GM21619 (cell line): ENCODE data around the gene GLUL.
A peak's percentile ranks its signal among the peaks of the same experiment; 100 is the strongest.
"Not testable (repeated sequence)": the region's sequence is repeated elsewhere in the genome, so short reads cannot be mapped to it uniquely, and the experiment has no call there.

Experiments
- ATAC-seq: cut with Tn5 transposase; IDR thresholded peaks from one replicate; pipeline ENCODE4 v1.9.1; 2021; ENCODE audit not compliant: unreplicated experiment

Gene GLUL

DNA sequence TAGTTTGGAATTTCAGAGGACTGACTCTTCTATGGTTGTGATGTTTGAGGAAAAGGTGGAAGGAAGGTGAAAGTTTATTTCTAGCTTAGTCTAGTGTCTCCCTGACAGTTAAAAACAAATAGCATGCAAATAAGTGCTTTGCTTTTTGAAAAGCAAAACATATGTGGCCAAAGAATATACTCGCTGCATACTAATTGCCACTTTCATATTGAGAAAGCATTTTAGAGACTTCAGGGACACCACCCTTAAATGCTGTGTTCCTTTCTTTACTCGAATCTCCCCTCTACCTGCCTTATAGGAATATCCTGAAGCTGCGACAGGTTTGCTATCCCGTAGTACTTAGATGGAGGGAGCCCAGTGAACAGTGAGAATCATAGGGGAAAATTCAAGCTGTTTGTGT, 23.2 kb downstream of the GLUL start:
- peak; percentile 58 for ATAC-seq

DNA sequence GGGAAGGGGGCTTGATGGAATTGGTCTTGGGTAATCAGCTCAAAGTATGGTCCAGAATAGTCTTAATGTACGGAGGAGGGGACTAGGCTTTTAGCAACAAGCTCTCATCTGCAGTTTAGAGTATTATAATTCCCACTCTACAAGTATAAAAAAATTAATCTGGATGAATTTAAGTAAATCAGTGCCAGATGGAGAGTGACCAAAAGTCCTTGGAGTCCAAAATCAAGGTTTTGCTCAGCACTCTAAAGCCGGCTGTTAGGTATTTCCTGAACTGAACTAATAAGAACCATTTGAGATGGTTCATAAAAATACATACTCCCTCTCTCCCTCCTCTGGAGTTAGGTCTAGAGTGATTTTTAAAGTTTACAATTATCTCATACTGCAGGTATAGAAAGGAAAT, 23.7 kb downstream of the GLUL start:
- no peak for ATAC-seq

DNA sequence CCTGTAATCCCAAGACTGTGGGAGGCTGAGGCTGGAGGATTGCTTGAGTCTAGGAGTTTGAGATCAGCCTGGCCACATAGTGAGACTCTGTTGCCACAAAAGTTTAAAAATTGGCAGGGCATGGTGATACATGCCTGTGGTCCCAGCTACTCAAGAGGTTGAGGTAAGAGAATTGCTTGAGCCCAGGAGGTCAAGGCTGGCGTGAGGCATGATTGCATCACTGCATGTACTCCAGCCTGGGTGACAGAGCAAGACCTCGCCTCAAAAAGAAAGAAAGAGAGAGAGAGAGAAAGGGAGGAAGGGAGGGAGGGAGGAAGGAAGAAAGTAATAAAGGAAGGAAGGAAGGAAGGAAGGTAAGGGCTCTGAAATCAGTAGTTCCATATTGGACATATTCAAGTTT, 25.0 kb downstream of the GLUL start:
- ATAC-seq = no peak

DNA sequence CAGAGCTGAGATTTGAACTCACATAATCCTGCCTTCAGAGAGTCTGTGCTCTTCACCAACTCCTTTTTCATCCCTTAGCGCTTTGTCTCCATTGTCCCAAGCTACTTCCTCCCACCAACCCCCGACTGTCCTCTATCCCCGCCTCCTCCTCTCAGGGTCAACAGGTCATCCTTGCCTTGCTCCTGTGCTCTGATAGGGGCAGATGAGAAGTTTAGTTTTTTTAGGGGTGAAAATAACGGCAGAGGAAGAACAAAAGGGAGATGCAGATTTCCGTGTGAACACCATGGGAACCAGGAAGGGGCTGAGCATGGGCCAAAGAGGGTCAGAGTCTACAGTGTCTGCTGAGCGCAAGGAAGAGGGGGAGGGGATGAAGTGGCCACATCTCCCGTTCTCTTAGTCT, 31.9 kb downstream of the GLUL start:
- no peak for ATAC-seq

DNA sequence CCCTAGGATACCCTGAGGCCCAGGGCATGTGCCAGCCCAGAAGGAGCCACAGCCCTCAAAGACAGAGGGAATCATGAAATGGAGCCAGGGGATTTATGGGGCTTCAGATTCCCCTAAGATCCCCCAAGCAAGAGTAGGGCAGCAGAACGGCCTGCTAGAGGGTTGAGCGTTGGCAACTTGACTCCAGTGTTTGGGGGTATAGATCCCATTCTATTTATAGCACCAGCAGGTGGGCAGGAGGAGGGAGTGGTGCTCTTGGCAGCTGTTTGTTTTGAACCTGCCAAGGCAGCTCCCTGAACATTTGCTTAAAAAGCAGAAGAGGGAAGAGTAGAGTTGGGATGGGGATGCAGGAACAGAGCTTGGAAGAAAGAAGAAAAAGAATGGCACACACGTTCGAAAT, 33.7 kb downstream of the GLUL start:
- no peak for ATAC-seq

DNA sequence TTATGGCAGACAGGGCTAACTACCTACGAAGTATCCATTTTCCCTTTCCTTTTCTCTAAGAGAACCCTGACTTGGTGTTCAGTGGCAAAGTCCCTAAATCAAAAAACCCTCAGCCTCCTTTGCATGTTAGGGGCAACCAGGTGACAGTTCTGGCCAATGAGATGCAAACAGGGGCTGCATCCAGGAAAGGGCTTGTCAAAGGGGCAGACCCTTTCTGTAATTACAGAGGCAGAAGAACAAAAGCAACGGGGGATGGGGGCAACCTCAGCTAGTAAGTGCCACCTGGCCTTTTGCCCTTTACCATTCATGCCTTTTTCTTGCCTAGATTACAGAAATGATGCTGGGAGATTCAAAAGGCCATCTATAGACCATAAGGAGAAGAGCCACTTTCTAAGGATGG, 34.4 kb downstream of the GLUL start:
- no peak for ATAC-seq

DNA sequence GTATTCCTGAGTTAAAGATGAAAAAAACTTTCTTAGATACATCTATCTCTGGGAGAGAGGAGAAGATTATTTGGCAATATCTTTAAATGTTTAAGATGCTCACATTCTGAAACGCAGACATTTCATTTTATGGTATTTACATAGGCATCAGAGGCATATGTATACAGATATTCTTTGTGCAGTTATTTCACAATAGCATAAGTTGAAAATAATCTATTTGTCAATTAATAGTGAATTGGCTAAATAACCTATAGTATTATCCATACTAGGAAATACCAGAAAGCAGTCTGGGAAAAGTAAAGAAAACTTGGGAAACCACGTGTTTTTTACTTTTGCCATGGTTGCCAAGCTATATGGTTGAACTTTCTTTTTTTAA, 35.9 kb downstream of the GLUL start:
- ATAC-seq = no peak

DNA sequence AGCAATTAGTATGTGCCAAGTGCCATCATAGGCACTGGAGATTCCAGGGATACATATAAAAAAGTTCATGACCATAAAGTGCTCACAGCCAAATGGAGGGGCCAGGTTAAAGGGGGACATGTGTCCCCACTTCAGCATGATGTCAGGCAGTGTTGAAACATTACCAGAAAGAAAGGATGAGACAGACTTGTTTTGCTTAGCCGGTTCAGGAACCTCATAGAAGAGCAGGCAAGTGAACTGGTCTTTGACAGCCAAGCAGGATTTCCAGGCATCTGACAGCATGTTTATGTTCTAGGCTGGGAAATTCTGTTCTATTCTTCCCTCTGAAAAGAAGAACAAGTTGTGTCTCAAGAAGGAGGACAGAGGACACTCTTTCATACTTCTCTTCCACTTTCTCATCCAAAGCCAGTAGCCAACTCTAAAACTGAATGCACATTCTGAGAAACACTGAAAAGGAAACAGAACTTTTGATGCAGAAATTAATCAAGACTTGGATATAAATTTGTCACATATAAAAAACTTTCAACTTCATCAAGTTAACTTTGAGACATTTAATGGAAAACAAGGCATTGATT, 39.7 kb downstream of the GLUL start:
- ATAC-seq = no peak

DNA sequence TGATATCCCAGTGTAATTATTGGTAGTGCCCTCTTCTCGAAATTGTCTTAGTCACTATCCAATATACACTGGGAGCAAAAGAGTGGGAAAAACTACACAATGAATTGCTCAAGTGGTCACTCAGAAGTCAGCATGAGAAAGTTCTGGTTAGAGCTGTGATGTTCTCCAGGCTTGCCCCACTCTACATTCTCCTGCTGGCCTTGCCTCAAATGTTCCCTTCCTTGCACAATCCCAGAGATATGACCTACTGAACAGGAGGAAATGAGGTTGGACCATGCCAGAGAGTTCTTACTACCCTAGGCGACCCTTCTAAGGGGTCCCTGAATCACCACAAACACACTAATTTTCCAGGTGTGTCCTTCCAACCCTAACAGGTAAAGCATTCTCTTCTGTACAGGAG, 40.8 kb downstream of the GLUL start:
- no peak for ATAC-seq

DNA sequence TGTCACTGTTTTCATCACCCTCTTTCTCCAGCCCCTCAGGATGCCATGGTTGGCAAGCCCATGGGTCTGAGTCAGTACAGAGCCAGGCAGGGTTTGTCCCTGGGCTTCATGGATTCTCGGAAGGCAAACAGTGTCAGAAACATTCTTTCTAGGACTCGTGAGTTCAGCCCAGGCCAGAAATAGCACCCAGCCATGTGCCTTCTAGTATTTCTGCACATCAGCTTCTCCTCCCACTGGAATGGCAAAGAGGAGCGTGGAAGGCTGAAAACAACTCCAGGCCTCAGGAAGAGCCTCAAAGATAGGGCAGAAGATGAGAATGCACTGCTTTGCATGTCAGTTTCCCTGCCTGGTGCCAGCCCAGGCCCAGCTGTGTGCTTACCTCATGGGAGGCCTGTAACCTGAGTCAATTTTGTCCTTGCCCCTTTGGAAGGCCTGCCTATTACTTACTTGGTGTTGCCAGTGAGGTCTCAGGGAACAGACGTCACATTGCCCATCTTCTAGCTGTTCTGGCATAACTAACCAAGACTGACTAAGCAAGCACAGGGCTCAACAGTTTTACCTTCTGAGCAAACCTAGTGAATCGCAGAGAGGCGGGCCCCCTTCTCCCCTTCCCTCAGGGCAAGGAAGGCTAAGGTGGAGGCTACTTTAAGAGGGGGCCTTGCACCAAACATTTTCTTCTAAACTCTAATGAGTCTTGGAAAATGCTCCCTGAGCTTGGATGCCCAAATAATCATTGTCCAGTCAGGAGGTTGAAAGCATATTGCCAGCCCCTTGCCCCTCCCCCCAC, 42.4 kb downstream of the GLUL start:
- no peak for ATAC-seq

DNA sequence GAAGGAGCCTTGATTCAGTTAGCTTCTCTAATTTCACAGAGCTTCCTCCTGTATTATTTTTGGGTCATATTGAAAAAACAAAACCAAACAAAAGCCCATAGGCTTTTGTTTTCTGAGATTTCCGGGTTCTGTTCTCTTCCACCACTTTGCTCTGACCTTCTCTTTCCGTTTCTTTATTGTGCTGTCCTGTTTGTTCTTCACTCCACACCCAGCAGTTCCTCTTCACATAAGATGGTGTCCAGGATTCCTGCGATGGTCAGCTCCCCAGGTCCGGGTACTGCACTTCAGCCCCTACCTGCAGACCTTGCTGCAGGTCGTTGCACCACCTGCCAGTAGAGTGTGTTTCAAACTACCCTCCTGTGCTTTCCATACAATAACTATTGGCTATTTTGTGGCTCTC, 44.6 kb downstream of the GLUL start:
- no peak for ATAC-seq

DNA sequence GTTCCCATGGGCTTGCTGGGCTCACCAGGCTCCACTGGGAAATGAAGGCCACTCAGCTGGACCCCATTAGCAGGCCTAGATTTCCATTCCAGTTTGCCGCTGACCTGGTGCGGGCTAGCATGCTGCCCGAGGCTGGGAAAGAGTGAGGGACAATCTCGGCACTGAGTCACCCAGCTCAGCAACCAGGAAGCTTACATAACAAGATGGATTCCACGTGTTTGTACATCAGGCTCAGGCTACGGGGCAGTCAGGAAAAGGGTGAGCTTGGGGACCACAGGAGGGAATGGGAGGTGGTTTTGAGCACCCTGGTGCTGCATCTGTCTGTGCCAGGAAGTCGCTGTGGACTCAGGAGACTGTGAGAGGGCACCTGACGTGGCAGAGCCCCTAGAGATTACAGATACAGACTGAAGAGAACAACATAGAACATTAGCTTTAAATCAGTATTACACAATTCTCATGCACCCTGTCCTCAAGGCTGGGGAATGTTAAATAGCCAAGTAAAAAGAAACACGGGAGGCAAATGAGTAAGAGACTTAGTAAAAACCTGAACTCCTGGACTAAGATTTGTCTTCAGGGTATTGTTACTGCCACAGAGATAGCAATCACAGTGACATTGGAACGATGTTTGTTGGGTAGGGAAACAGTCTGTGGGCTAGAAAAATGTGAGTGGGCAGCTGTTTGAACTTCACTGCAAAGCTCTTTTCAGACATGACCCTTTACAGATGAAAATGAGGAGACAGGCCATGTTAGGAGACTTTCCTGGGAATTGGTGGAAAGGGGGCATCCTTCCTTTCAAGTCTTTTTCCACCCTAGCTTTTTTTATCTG, 51.1 kb downstream of the GLUL start:
- no peak for ATAC-seq

DNA sequence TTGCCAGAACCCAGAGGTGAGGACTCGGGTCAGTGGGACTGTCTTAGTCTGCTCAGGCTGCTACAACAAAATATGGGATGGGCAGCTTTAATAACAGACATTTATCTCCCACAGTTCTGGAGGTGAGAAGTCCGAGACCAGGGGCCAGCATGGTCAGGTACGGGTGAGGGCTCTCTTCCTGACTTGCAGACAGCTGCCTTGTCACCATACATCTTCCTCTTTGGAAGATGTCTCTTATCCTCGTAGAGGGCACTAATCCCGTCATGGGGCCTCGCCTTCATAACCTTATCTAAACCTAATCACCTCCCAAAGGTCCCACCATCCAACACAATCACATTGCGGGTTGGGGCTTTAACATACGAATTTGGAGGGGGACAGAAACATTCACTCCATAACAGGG, 51.9 kb downstream of the GLUL start:
- ATAC-seq = no peak

DNA sequence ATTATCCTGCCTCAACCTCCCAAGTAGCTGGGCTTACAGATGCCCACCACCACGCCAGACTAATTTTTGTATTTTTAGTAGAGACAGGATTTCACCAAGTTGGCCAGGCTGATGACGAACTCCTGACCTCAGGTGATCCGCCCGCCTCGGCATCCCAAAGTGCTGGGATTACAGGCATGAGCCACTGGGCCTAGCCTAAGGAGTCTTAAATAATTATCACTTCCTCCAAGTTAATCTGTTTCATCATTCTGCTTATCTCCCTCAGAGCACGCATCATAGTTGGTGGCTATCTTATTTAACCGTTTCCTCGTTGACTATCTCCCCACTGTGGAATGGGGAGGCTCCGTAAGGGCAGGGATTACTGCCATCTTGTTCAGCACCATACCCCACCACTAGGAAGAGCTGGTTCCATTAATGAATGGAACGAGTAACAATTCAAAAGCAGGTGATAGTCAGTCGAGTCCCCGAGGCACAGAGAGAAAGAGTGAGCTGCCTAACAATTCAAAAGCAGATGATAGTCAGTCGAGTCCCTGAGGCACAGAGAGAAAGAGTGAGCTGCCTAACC, 52.7 kb downstream of the GLUL start:
- no peak for ATAC-seq

DNA sequence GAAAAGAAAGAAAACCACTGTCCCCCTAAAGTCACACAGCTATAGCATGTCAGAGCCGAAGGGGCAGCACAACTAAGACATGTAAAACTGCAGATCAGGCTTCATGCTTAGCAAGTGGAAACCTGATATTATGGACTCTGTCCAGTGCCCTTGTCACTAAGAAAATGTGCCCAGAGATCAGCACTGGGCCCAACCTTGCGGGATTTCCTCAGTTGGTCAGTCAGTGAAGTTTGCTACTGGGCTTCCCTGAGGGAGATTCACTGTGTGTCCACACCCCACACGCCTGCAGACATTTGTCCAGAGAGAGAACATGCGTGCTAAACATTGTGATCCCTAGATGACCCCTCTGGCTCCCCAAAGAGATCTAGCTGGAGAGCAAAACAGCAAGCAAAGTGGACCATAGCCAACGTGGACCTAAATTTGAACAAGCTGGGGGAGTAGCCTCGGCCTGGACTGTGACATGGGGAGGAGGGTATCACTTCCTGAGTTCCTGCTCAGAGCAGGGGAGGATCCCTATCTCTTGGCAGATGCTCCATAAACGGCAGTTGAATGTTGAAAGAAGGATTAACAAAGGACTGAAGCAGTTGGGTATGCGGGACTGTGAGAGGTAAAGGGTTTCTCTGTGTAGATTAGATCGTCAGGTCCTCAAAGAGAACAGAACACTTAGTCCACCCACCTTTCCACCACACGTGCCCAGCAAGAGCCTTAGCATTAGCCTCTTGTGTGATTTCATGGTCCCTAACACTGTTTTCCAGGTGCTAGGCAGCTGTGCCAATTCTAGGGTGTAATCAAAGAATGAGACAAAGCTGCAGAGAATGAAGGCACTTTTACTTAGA, 53.6 kb downstream of the GLUL start:
- ATAC-seq = no peak

DNA sequence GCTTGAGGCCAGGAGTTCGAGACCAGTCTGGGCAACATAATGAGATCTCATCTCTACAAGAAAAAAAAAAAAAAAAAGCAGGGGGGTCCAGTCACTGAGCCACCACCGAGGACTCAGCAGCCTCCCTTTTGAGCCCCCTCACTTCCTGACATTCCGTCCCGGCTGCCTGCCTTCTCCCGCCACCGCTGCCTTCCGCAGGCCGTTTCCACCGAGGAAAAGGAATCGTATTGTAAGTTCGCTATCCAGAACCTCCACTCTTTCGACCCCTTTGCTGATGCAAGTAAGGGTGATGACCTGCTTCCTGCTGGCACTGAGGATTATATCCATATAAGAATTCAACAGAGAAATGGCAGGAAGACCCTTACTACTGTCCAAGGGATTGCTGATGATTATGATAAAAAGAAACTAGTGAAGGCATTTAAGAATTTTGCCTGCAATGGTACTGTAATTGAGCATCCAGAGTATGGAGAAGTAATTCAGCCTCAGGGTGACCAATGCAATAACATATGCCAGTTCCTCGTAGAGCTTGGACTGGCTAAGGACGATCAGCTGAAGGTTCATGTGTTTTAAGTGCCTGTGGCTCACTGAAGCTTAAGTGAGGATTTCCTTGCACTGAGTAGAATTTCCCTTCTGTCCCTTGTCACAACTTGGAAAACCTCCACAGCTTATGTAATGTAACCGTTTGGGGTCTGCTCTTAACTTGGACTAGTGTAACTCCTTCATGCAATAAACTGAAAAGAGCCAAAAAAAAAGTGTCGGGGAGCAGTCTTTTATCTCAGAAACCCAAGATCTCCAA, 55.6 kb downstream of the GLUL start:
- ATAC-seq = no peak

DNA sequence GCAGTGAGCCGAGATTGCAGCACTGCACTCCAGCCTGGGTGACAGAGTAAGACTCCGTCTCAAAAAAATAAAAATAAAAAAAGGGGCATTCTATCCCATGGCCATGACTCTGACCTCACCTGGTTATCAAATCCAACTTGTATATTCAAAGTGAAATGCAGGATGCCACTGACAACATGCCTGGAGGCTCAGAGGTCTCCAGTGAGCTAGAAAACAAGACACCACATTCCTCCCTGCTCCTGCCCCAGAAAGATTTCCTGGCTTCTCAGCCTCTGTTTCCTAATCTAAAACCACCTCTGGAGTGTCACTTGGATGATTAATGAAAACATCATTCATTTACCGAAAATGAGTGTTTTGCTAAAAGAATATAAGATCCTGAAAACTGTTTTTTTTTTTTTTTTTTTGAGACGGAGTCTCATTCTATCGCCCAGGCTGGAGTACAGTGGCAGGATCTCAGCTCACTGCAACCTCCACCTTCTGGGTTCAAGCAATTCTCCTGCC, 58.5 kb downstream of the GLUL start:
- ATAC-seq = not testable (repeated sequence)

DNA sequence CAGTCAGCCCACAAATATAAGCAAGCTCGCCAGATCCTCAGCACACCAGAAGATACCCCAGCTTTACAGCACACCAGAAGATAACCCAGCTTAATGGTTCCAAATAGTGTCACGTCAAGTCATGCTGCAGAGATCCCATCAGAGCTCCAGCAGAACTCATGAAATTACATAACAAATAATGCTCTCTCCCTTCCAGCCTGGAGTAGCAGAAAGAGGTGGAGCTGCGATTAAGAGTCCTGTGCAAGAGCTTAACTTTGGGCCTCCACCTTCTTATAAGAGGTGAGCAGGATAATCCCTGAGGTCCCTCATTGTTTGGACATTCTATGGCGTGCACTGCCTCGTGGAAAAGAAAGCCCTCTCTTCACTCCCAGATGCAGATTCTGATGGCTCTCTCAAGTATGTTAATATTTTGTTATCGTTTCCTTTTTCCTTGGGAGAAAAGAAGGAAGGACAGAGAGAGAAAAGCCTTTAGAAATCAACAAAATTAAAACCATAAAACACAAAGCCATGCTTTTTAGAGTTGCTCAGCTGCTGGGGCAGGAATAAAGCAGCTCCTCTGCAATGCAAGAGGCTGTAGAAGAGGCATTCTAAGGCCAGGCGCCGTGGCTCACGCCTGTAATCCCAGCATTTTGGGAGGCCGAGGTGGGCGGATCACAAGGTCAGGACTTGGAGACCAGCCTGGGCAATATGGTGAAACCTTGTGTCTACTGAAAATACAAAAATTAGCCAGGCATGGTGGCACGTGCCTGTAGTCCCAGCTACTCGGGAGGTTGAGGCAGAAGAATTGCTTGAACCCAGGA, 59.1 kb downstream of the GLUL start:
- ATAC-seq = no peak
